CD14-positive monocyte (primary cell): ENCODE data around the gene TAL2. TPM values are rescaled to one million over a fixed set of nuclear protein-coding genes. Genes with fewer than 3 reads are reported as not detected.

Source experiments
- DNase-seq, 3 donors: peaks; one replicate each; pipeline ENCODE4 v3.0.0-alpha.2; 2011 to 2022
- H2AFZ ChIP-seq: 2 replicates; pipeline ENCODE4 v1.6.0; 2012; ENCODE audit warnings: mild to moderate bottlenecking, low read depth, low read length, inconsistent platforms; ENCODE audit not compliant: insufficient read depth, poor library complexity, severe bottlenecking
- H3K27ac ChIP-seq, 2 donors: 1 replicate in 1 of 2; 2 replicates in 1 of 2; pipeline ENCODE4 v1.5.1; 2012 to 2013; ENCODE audit warnings: low read length in 2 of 2, control low read depth in 1 of 2, inconsistent platforms in 1 of 2, low read depth in 1 of 2, mild to moderate bottlenecking in 1 of 2
- H3K27me3 ChIP-seq, 2 donors: one replicate each; pipeline versions ENCODE4 v1.6.0 to v1.6.1; 2011 to 2013; ENCODE audit warnings: low read length in 2 of 2; ENCODE audit not compliant: control insufficient read depth in 2 of 2, insufficient read depth in 2 of 2
- H3K36me3 ChIP-seq, 2 donors: replicated peaks in 1 of 2; 1 replicate in 1 of 2; 2 replicates in 1 of 2; pipeline versions ENCODE4 v1.5.1 to v1.6.1; 2012 to 2013; ENCODE audit warnings: low read length in 2 of 2, control low read depth in 1 of 2, inconsistent platforms in 1 of 2, mild to moderate bottlenecking in 1 of 2; ENCODE audit not compliant: insufficient read depth in 2 of 2, control insufficient read depth in 1 of 2
- H3K4me1 ChIP-seq, 2 donors: 1 replicate in 1 of 2; 2 replicates in 1 of 2; pipeline versions ENCODE4 v1.5.1 to v1.6.1; 2012 to 2013; ENCODE audit warnings: low read length in 2 of 2, control low read depth in 1 of 2, inconsistent platforms in 1 of 2, mild to moderate bottlenecking in 1 of 2, moderate library complexity in 1 of 2; ENCODE audit not compliant: insufficient read depth in 2 of 2, control insufficient read depth in 1 of 2
- H3K4me2 ChIP-seq: replicated peaks from 2 replicates; pipeline ENCODE3; 2012; ENCODE audit warnings: low read length, moderate library complexity, mild to moderate bottlenecking; ENCODE audit not compliant: poor library complexity, severe bottlenecking; ENCODE audit errors: extremely low read depth
- H3K4me3 ChIP-seq, 3 experiments: fragments of 200-600 bp in 1 of 3; sonication (generic) in 1 of 3; replicated peaks in 1 of 3; 1 replicate in 2 of 3; 2 replicates in 1 of 3; pipeline ENCODE4 v1.5.1; 2011 to 2013; ENCODE audit warnings: low read length in 3 of 3, mild to moderate bottlenecking in 3 of 3, control low read depth in 2 of 3, low read depth in 2 of 3, inconsistent platforms in 1 of 3, moderate library complexity in 1 of 3
- H3K79me2 ChIP-seq: 2 replicates; pipeline ENCODE4 v1.6.0; 2012; ENCODE audit warnings: mild to moderate bottlenecking, control low read depth, inconsistent platforms, low read length, moderate library complexity; ENCODE audit not compliant: insufficient read depth
- H3K9ac ChIP-seq: 2 replicates; pipeline ENCODE4 v1.6.0; 2017; ENCODE audit warnings: low read length, mild to moderate bottlenecking; ENCODE audit not compliant: insufficient read depth, poor library complexity, severe bottlenecking
- H3K9me3 ChIP-seq, 2 donors: replicated peaks in 1 of 2; 1 replicate in 1 of 2; 2 replicates in 1 of 2; pipeline versions ENCODE4 v1.5.1 to v1.6.1; 2012 to 2013; ENCODE audit warnings: low read length in 2 of 2, control low read depth in 1 of 2; ENCODE audit not compliant: control insufficient read depth in 1 of 2, insufficient read depth in 1 of 2
- H4K20me1 ChIP-seq: 2 replicates; pipeline ENCODE4 v1.6.0; 2012; ENCODE audit warnings: mild to moderate bottlenecking, low read length, control low read depth, moderate library complexity; ENCODE audit not compliant: insufficient read depth
- H3K27ac Mint-ChIP-seq, 7 donors: one replicate each; pipeline ENCODE4 v1.8.0; 2020; ENCODE audit warnings: mild to moderate bottlenecking in 7 of 7, mixed read lengths in 7 of 7, moderate library complexity in 6 of 7, inconsistent platforms in 2 of 7
- H3K27me3 Mint-ChIP-seq, 3 donors: one replicate each; pipeline ENCODE4 v1.8.0; 2021 to 2022; ENCODE audit warnings: low read depth in 3 of 3, mild to moderate bottlenecking in 3 of 3, mixed read lengths in 3 of 3, moderate library complexity in 3 of 3, inconsistent platforms in 1 of 3
- H3K36me3 Mint-ChIP-seq, 2 donors: one replicate each; pipeline ENCODE4 v1.8.0; 2020; ENCODE audit warnings: mixed read lengths in 2 of 2, inconsistent platforms in 1 of 2, mild to moderate bottlenecking in 1 of 2
- H3K4me1 Mint-ChIP-seq: one replicate; pipeline ENCODE4 v1.8.0; 2020; ENCODE audit warnings: mild to moderate bottlenecking, mixed read lengths
- H3K4me3 Mint-ChIP-seq, 2 donors: one replicate each; pipeline ENCODE4 v1.8.0; 2020; ENCODE audit warnings: mild to moderate bottlenecking in 2 of 2, mixed read lengths in 2 of 2, moderate library complexity in 1 of 2
- H3K9me3 Mint-ChIP-seq, 7 donors: one replicate each; pipeline ENCODE4 v1.8.0; 2020 to 2022; ENCODE audit warnings: mixed read lengths in 7 of 7, mild to moderate bottlenecking in 6 of 7, moderate library complexity in 6 of 7, inconsistent platforms in 2 of 7
- CTCF ChIP-seq: fragments of 200-600 bp; IDR thresholded peaks from one replicate; pipeline ENCODE4 v1.8.0; 2022; ENCODE audit warnings: antibody characterized with exemption, mild to moderate bottlenecking
- WGBS: methylation state at CpG from one replicate; pipeline ENCODE4 v1.1.5; 2013; ENCODE audit warnings: missing lambda C conversion rate; ENCODE audit not compliant: insufficient coverage; 5-methylcytosine and 5-hydroxymethylcytosine counted together
- intact Hi-C, 2 donors: fragments of 100-400 bp; cut with micrococcal nuclease; formaldehyde crosslinking; loops; one replicate each; pipeline versions ENCODE4 v1.15.0 to v1.15.1; 2023
- polyA plus RNA-seq, 3 donors: library from polyadenylated mRNA; depleted of rRNA in 1 of 3; unstranded in 2 of 3; stranded (reverse) in 1 of 3; fragments of 300-500 nt in 2 of 3; fragments of >200 nt in 1 of 3; fragmentation: Illumina TruSeq in 2 of 3; gene quantifications; 1 replicate in 2 of 3; 2 replicates in 1 of 3; pipeline ENCODE4 v1.2.3, GENCODE V29; 2012 to 2021

TAL2 gene
- polyA plus RNA-seq, 3 donors, result not detected

GRCh38 chr9:105710638-105711037 is 48.4 kb downstream of the TAL2 start:
- H3K27ac ChIP-seq, result no peak overlapping the region
- H2AFZ ChIP-seq, result no peak overlapping the region
- H3K9me3 ChIP-seq, result peaks cover 0 to 10% of the 10 kb centered on the region in 2 donors
- Mint-ChIP-seq H3K9me3 (peaks cover 0 to 6% (median 0%) of the 10 kb centered on the region in 7 donors), H3K4me3 (no peak overlapping the region), H3K27ac (no peak overlapping the region), H3K36me3 (peaks cover 6 to 12% of the 10 kb centered on the region in 2 donors), H3K27me3 (no peaks in the 10 kb centered on the region), H3K4me1 (peaks cover 6% of the 10 kb centered on the region)
- H3K79me2 ChIP-seq, result no peaks in the 10 kb centered on the region
- intact Hi-C loops, result no loop called here
- no peaks in the 10 kb centered on the region for H3K36me3 ChIP-seq
- no peak for DNase-seq
- H3K9ac ChIP-seq, result no peak overlapping the region
- WGBS, result 99% methylated on average over 9 of the region's 13 CpGs
- no peak overlapping the region for H3K4me2 ChIP-seq
- no peak for TF ChIP-seq CTCF
- H4K20me1 ChIP-seq, result no peaks in the 10 kb centered on the region
- H3K4me1 ChIP-seq, result no peaks in the 10 kb centered on the region
- no peak overlapping the region for H3K4me3 ChIP-seq
- no peaks in the 10 kb centered on the region for H3K27me3 ChIP-seq

GRCh38 chr9:105711867-105712266 is 49.6 kb downstream of the TAL2 start:
- Histone ChIP-seq H3K4me2 (no peak overlapping the region), H3K9me3 (peaks cover 0 to 10% of the 10 kb centered on the region in 2 donors), H3K4me1 (no peaks in the 10 kb centered on the region), H4K20me1 (no peaks in the 10 kb centered on the region), H3K4me3 (no peak overlapping the region), H3K79me2 (no peaks in the 10 kb centered on the region), H3K36me3 (no peaks in the 10 kb centered on the region), H2AFZ (no peak overlapping the region), H3K27me3 (no peaks in the 10 kb centered on the region), H3K9ac (no peak overlapping the region), H3K27ac (no peak overlapping the region)
- Mint-ChIP-seq H3K27ac (no peak overlapping the region), H3K4me1 (peaks cover 6% of the 10 kb centered on the region), H3K36me3 (peaks cover 3 to 10% of the 10 kb centered on the region in 2 donors), H3K4me3 (no peak overlapping the region), H3K9me3 (peaks cover 0 to 6% (median 0%) of the 10 kb centered on the region in 7 donors), H3K27me3 (no peaks in the 10 kb centered on the region)
- intact Hi-C loops, result no loop called here
- 96% methylated on average over 4 of the region's 7 CpGs for WGBS
- no peak for TF ChIP-seq CTCF
- DNase-seq, result no peak
